Naive thymus-derived CD4-positive, alpha-beta T cell (primary cell): ENCODE data around the gene MTARC1. TPM values are rescaled to one million over a fixed set of nuclear protein-coding genes. Genes with fewer than 3 reads are reported as not detected.

ENCODE experiments used
- ATAC-seq: fragments of 150-1000 bp; cut with Tn5 transposase; 2 replicates; pipeline ENCODE4 v1.10.0; 2021; ENCODE audit warnings: mild to moderate bottlenecking, moderate library complexity
- CTCF ChIA-PET: fragments of 350-600 bp; sonication (Branson Sonifier 250); formaldehyde crosslinking; loops from one replicate; lab custom pipeline; 2021; ENCODE audit warnings: antibody characterized with exemption; lab: Charles Lee
- POLR2A ChIA-PET: fragments of 350-600 bp; sonication (Branson Sonifier 250); formaldehyde crosslinking; loops from one replicate; lab custom pipeline; 2021; ENCODE audit warnings: antibody characterized with exemption, inconsistent platforms; lab: Charles Lee
- DNase-seq, 9 donors: peaks; one replicate each; pipeline versions ENCODE4 v3.0.0 to v3.0.0-alpha.2; 2020 to 2022; ENCODE audit warnings: mixed read lengths in 1 of 9
- H3K27ac ChIP-seq: one replicate; pipeline ENCODE4 v1.7.0; 2013; ENCODE audit warnings: mild to moderate bottlenecking, low read depth, low read length, moderate library complexity
- H3K27me3 ChIP-seq, 2 donors: one replicate each; pipeline ENCODE4 v1.7.0; 2013; ENCODE audit warnings: low read length in 2 of 2, mild to moderate bottlenecking in 2 of 2, moderate library complexity in 2 of 2; ENCODE audit not compliant: control insufficient read depth in 2 of 2, insufficient read depth in 2 of 2
- H3K36me3 ChIP-seq, 3 experiments: 1 replicate in 2 of 3; 2 replicates in 1 of 3; pipeline ENCODE4 v1.7.0; 2013; ENCODE audit warnings: low read length in 3 of 3, mild to moderate bottlenecking in 3 of 3, moderate library complexity in 1 of 3; ENCODE audit not compliant: insufficient read depth in 3 of 3, control insufficient read depth in 2 of 3
- H3K4me1 ChIP-seq, 2 donors: one replicate each; pipeline ENCODE4 v1.7.0; 2013; ENCODE audit warnings: low read length in 2 of 2, mild to moderate bottlenecking in 2 of 2, moderate library complexity in 1 of 2; ENCODE audit not compliant: control insufficient read depth in 2 of 2, insufficient read depth in 2 of 2
- H3K4me3 ChIP-seq: 2 replicates; pipeline ENCODE4 v1.7.0; 2013; ENCODE audit warnings: mild to moderate bottlenecking, low read length
- H3K9me3 ChIP-seq, 3 experiments: 1 replicate in 2 of 3; 2 replicates in 1 of 3; pipeline ENCODE4 v1.7.0; 2013; ENCODE audit warnings: low read length in 3 of 3; ENCODE audit not compliant: control insufficient read depth in 2 of 3
- H3K27ac Mint-ChIP-seq, 9 donors: one replicate each; pipeline ENCODE4 v1.8.0; 2020 to 2022; ENCODE audit warnings: mixed read lengths in 9 of 9, mild to moderate bottlenecking in 8 of 9, moderate library complexity in 5 of 9, inconsistent platforms in 2 of 9
- H3K27me3 Mint-ChIP-seq, 5 donors: one replicate each; pipeline ENCODE4 v1.8.0; 2021 to 2022; ENCODE audit warnings: mixed read lengths in 5 of 5, mild to moderate bottlenecking in 1 of 5
- H3K36me3 Mint-ChIP-seq, 5 donors: one replicate each; pipeline ENCODE4 v1.8.0; 2020 to 2022; ENCODE audit warnings: mixed read lengths in 5 of 5, mild to moderate bottlenecking in 3 of 5, inconsistent platforms in 1 of 5
- H3K4me1 Mint-ChIP-seq, 7 donors: one replicate each; pipeline ENCODE4 v1.8.0; 2020 to 2022; ENCODE audit warnings: mixed read lengths in 7 of 7, mild to moderate bottlenecking in 3 of 7, inconsistent platforms in 1 of 7
- H3K4me3 Mint-ChIP-seq, 10 donors: one replicate each; pipeline ENCODE4 v1.8.0; 2020 to 2022; ENCODE audit warnings: mild to moderate bottlenecking in 10 of 10, mixed read lengths in 10 of 10, moderate library complexity in 6 of 10, inconsistent platforms in 2 of 10
- H3K9me3 Mint-ChIP-seq, 11 donors: one replicate each; pipeline ENCODE4 v1.8.0; 2020 to 2022; ENCODE audit warnings: mixed read lengths in 11 of 11, mild to moderate bottlenecking in 4 of 11, inconsistent platforms in 1 of 11, moderate library complexity in 1 of 11
- intact Hi-C, 2 donors: fragments of 100-400 bp; cut with micrococcal nuclease; formaldehyde crosslinking; loops; one replicate each; pipeline ENCODE4 v1.15.1; 2023
- polyA plus RNA-seq, 2 donors: library from polyadenylated mRNA; unstranded; fragments of 300-500 nt; fragmentation: Illumina TruSeq; gene quantifications; one replicate each; pipeline ENCODE4 v1.2.3, GENCODE V29; 2021
- total RNA-seq, 6 experiments: library from RNA in 5 of 6; stranded (reverse) in 5 of 6; gene quantifications; 1 replicate in 5 of 6; 2 replicates in 1 of 6; pipeline ENCODE4 v1.2.3 and lab custom pipeline; 2021 to 2026

MTARC1 gene
- total and polyA plus RNA-seq, 7 experiments from 2014 or later: 1.1 to 14.5 TPM; not detected in 5

GRCh38 chr1:220768126-220768601 lies 18.5 kb upstream of the MTARC1 start:
- ChIA-PET CTCF (no interaction called here), POLR2A (no interaction called here)
- no peak overlapping the region for H3K4me3 Mint-ChIP-seq

GRCh38 chr1:220769205-220769604 lies 17.5 kb upstream of the MTARC1 start:
- intact Hi-C loops: no loop called here
- Histone ChIP-seq H3K9me3 (no peaks in the 10 kb centered on the region), H3K4me1 (no peaks in the 10 kb centered on the region), H3K4me3 (no peak overlapping the region), H3K36me3 (no peaks in the 10 kb centered on the region), H3K27ac (no peak overlapping the region), H3K27me3 (no peaks in the 10 kb centered on the region)
- POLR2A ChIA-PET: no interaction called here
- Mint-ChIP-seq H3K36me3 (no peaks in the 10 kb centered on the region), H3K27me3 (peaks cover 3 to 17% (median 7%) of the 10 kb centered on the region in 5 donors), H3K27ac (no peak overlapping the region), H3K4me3 (no peak overlapping the region), H3K9me3 (no peaks in the 10 kb centered on the region), H3K4me1 (no peaks in the 10 kb centered on the region)
- CTCF ChIA-PET: no interaction called here
- ATAC-seq (no peak), DNase-seq (no peak)

More at GRCh38 chr1:220768126-220768601, 18.5 kb upstream of the MTARC1 start:
- Mint-ChIP-seq H3K27ac (no peak overlapping the region), H3K27me3 (peaks cover 3 to 15% (median 5%) of the 10 kb centered on the region in 5 donors), H3K9me3 (no peaks in the 10 kb centered on the region), H3K4me1 (no peaks in the 10 kb centered on the region), H3K36me3 (no peaks in the 10 kb centered on the region)
- Histone ChIP-seq H3K27me3 (no peaks in the 10 kb centered on the region), H3K27ac (no peak overlapping the region), H3K36me3 (no peaks in the 10 kb centered on the region), H3K9me3 (no peaks in the 10 kb centered on the region), H3K4me3 (no peak overlapping the region), H3K4me1 (no peaks in the 10 kb centered on the region)
- intact Hi-C loops: no loop called here
- peak; percentile 12 for ATAC-seq
- DNase-seq: no peak

GRCh38 chr1:220770245-220770913 lies 16.3 kb upstream of the MTARC1 start:
- H3K27ac Mint-ChIP-seq: no peak overlapping the region
- no peaks in the 10 kb centered on the region for H3K4me1 Mint-ChIP-seq
- intact Hi-C loops: no loop called here
- H3K4me3 Mint-ChIP-seq: no peak overlapping the region
- Histone ChIP-seq H3K9me3 (no peaks in the 10 kb centered on the region), H3K27me3 (no peaks in the 10 kb centered on the region), H3K27ac (no peak overlapping the region), H3K36me3 (no peaks in the 10 kb centered on the region), H3K4me1 (no peaks in the 10 kb centered on the region), H3K4me3 (no peak overlapping the region)
- no peaks in the 10 kb centered on the region for H3K9me3 Mint-ChIP-seq
- DNase-seq (no peak), ATAC-seq (peak; percentile 26)
- H3K36me3 Mint-ChIP-seq: no peaks in the 10 kb centered on the region
- CTCF ChIA-PET: no interaction called here
- H3K27me3 Mint-ChIP-seq: peaks cover 5 to 17% (median 7%) of the 10 kb centered on the region in 5 donors
- POLR2A ChIA-PET: no interaction called here

DNA sequence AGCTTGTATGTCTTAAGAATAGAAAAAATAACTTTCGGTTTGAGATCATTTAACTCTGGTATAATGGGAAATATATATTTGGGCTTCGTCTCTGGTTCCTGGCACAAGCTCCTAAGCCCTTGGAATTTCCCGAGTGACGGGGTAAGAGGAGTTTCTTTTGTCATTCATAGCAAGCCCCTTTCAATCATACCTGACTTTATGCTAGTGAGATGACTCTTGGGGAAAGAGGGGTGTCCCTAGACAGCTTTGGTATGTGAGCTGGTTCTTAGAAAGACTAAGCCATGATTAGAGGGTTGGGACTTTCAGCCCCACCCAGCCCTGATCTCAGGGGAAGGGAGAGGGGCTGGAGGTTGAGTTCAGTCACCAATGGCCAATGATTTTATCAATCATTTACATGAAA lies 13.9 kb upstream of the MTARC1 start:
- peaks cover 0 to 4% (median 0%) of the 10 kb centered on the region in 7 donors for H3K4me1 Mint-ChIP-seq
- no peak overlapping the region for H3K4me3 Mint-ChIP-seq
- DNase-seq (no peak), ATAC-seq (no peak)
- Histone ChIP-seq H3K36me3 (no peaks in the 10 kb centered on the region), H3K9me3 (no peaks in the 10 kb centered on the region), H3K27me3 (no peaks in the 10 kb centered on the region), H3K27ac (no peak overlapping the region), H3K4me3 (no peak overlapping the region), H3K4me1 (no peaks in the 10 kb centered on the region)
- H3K27ac Mint-ChIP-seq: no peak overlapping the region
- peaks cover 0 to 1% (median 0%) of the 10 kb centered on the region in 11 donors for H3K9me3 Mint-ChIP-seq
- intact Hi-C loops: no loop called here
- ChIA-PET POLR2A (no interaction called here), CTCF (no interaction called here)
- H3K36me3 Mint-ChIP-seq: no peaks in the 10 kb centered on the region
- peaks cover 5 to 23% (median 17%) of the 10 kb centered on the region in 5 donors for H3K27me3 Mint-ChIP-seq

GRCh38 chr1:220775240-220775853 lies 11.4 kb upstream of the MTARC1 start:
- no peak overlapping the region for H3K27ac Mint-ChIP-seq
- Histone ChIP-seq H3K9me3 (no peaks in the 10 kb centered on the region), H3K27ac (no peak overlapping the region), H3K36me3 (no peaks in the 10 kb centered on the region), H3K4me3 (no peak overlapping the region), H3K4me1 (no peaks in the 10 kb centered on the region), H3K27me3 (no peaks in the 10 kb centered on the region)
- CTCF ChIA-PET: interaction anchor here (0.9 kb wide), 1 partner anchor 40 kb away, joined by 3 read pairs; no protein-coding TSS in a partner anchor
- H3K4me3 Mint-ChIP-seq: no peak overlapping the region
- H3K36me3 Mint-ChIP-seq: no peaks in the 10 kb centered on the region
- H3K9me3 Mint-ChIP-seq: peaks cover 0 to 1% (median 0%) of the 10 kb centered on the region in 11 donors
- POLR2A ChIA-PET: no interaction called here
- peaks cover 6 to 23% (median 10%) of the 10 kb centered on the region in 5 donors for H3K27me3 Mint-ChIP-seq
- intact Hi-C loops: loop anchor here (5.0 kb wide), 2 partner anchors 478 to 493 kb away; no protein-coding TSS in a partner anchor
- peaks cover 0 to 4% (median 0%) of the 10 kb centered on the region in 7 donors for H3K4me1 Mint-ChIP-seq
- DNase-seq (peak in 2 of 9 donors; percentile 11 to 31), ATAC-seq (peak; percentile 32)

GRCh38 chr1:220776254-220776653 lies 10.5 kb upstream of the MTARC1 start:
- Mint-ChIP-seq H3K9me3 (peaks cover 0 to 1% (median 0%) of the 10 kb centered on the region in 11 donors), H3K36me3 (no peaks in the 10 kb centered on the region), H3K27me3 (peaks cover 6 to 23% (median 12%) of the 10 kb centered on the region in 5 donors), H3K4me3 (no peak overlapping the region), H3K27ac (no peak overlapping the region), H3K4me1 (peaks cover 0 to 4% (median 0%) of the 10 kb centered on the region in 7 donors)
- Histone ChIP-seq H3K27ac (no peak overlapping the region), H3K4me3 (no peak overlapping the region), H3K27me3 (no peaks in the 10 kb centered on the region), H3K9me3 (no peaks in the 10 kb centered on the region), H3K36me3 (no peaks in the 10 kb centered on the region), H3K4me1 (no peaks in the 10 kb centered on the region)
- intact Hi-C loops: loop anchor here (1.0 to 5.0 kb wide), 8 partner anchors 86 to 785 kb away; partner anchors contain the start of gene C1orf115 (in 1 of the 2)
- DNase-seq (no peak), ATAC-seq (no peak)
- POLR2A ChIA-PET: no interaction called here
- CTCF ChIA-PET: no interaction called here
